B cell (primary cell): ENCODE results near the gene DLG2.
"Not testable (repeated sequence)": the region's sequence is repeated elsewhere in the genome, so short reads cannot be mapped to it uniquely, and the experiment has no call there.

Source experiments
- EZH2 ChIP-seq: IDR thresholded peaks from 2 replicates; pipeline ENCODE4 v1.6.1; 2012; ENCODE audit warnings: borderline replicate concordance, low read depth, mild to moderate bottlenecking, moderate library complexity, low read length; ENCODE audit not compliant: insufficient read depth, poor library complexity, severe bottlenecking
- TF ChIP-seq, protein P1 (sequence below): fragments of 200-600 bp; IDR thresholded peaks from one replicate; pipeline ENCODE4 v1.8.0; 2022; ENCODE audit warnings: antibody characterized with exemption, mild to moderate bottlenecking

GRCh38 chr11:85606237-85606636 is 20.9 kb downstream of the DLG2 start:
- TF ChIP-seq, protein P1, sequence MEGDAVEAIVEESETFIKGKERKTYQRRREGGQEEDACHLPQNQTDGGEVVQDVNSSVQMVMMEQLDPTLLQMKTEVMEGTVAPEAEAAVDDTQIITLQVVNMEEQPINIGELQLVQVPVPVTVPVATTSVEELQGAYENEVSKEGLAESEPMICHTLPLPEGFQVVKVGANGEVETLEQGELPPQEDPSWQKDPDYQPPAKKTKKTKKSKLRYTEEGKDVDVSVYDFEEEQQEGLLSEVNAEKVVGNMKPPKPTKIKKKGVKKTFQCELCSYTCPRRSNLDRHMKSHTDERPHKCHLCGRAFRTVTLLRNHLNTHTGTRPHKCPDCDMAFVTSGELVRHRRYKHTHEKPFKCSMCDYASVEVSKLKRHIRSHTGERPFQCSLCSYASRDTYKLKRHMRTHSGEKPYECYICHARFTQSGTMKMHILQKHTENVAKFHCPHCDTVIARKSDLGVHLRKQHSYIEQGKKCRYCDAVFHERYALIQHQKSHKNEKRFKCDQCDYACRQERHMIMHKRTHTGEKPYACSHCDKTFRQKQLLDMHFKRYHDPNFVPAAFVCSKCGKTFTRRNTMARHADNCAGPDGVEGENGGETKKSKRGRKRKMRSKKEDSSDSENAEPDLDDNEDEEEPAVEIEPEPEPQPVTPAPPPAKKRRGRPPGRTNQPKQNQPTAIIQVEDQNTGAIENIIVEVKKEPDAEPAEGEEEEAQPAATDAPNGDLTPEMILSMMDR: not testable (repeated sequence)
- TF ChIP-seq EZH2: not testable (repeated sequence)
